Ovary (tissue), 9 donors: Measurements from ENCODE around the gene ADD1. TPM values are rescaled to one million over a fixed set of nuclear protein-coding genes. Genes with fewer than 3 reads are reported as not detected.

ENCODE experiments used
- DNase-seq, 5 donors: peaks; one replicate each; pipeline ENCODE4 v3.0.0-alpha.2; 2019 to 2020
- H3K27ac ChIP-seq, 2 donors: fragments of 200-600 bp; one replicate each; pipeline versions ENCODE4 v1.5.1 to v1.8.0; 2019 to 2022
- H3K27me3 ChIP-seq: fragments of 200-600 bp; one replicate; pipeline ENCODE4 v1.8.0; 2022
- H3K36me3 ChIP-seq: fragments of 200-600 bp; sonication (generic); one replicate; pipeline ENCODE4 v1.5.1; 2019
- H3K4me1 ChIP-seq: one replicate; pipeline ENCODE4 v1.8.1; 2013; ENCODE audit warnings: mild to moderate bottlenecking, moderate library complexity; ENCODE audit not compliant: insufficient read depth
- H3K4me3 ChIP-seq: fragments of 200-600 bp; sonication (generic); one replicate; pipeline ENCODE4 v1.5.1; 2017
- H3K9me3 ChIP-seq, 2 donors: fragments of 200-600 bp in 1 of 2; sonication (generic) in 1 of 2; one replicate each; pipeline versions ENCODE4 v1.5.1 to v1.8.1; 2013 to 2019; ENCODE audit warnings: mild to moderate bottlenecking in 1 of 2, moderate library complexity in 1 of 2
- EP300 ChIP-seq: sonication (generic); formaldehyde crosslinking; IDR thresholded peaks from one replicate; pipeline ENCODE4 v1.6.1; 2017; ENCODE audit warnings: antibody characterized with exemption
- POLR2A ChIP-seq: fragments of 450-650 bp; IDR thresholded peaks from one replicate; pipeline ENCODE4 v1.6.1; 2017; ENCODE audit warnings: antibody characterized with exemption, mild to moderate bottlenecking, moderate library complexity
- WGBS, 3 donors: extraction: QIAGEN DNeasy Blood & Tissue Kit in 1 of 3; methylation state at CpG; one replicate each; pipeline versions ENCODE4 v1.1.5 to v1.1.7; 2013 to 2017; 5-methylcytosine and 5-hydroxymethylcytosine counted together
- intact Hi-C, 4 donors: fragments of 100-400 bp; cut with DNase I; formaldehyde crosslinking; loops; one replicate each; pipeline versions ENCODE4 v1.11.0 to v1.15.1; 2022 to 2023
- polyA plus RNA-seq, 2 donors: library from polyadenylated mRNA; stranded (reverse); fragments of 200-250 nt in 1 of 2; fragments of 350-450 nt in 1 of 2; fragmentation: Illumina TruSeq in 1 of 2; extraction: RNeasy Lipid Tissue Mini Kit (QIAGEN cat#74804) in 1 of 2; gene quantifications; one replicate each; pipeline ENCODE4 v1.2.3, GENCODE V29; 2013 to 2014
- total RNA-seq, 7 donors: library from RNA; depleted of rRNA in 2 of 7; stranded (reverse); fragments of >200 nt in 2 of 7; fragmentation: NEBNext Ultra II Directional in 3 of 7; extraction: Animal tissue kit (Norgen Biotek cat#: 25700) in 3 of 7; gene quantifications; one replicate each; pipeline versions ENCODE4 v1.1.0 to v1.2.4, GENCODE V29; 2016 to 2023
- TF ChIP-seq, protein P1 (sequence below), 3 donors: fragments of 450-650 bp in 2 of 3; fragments of 200-600 bp in 1 of 3; IDR thresholded peaks; one replicate each; pipeline versions ENCODE4 v1.5.1 to v1.8.0; 2016 to 2022; ENCODE audit warnings: antibody characterized with exemption in 3 of 3, mild to moderate bottlenecking in 1 of 3
- donor health status: DM: no; HTN: no; CAD: no; lungs with moderate emphysema.
- donor health status: DM: no; HTN: no; CAD: no.
- donor health status: Bipolar disorder and iron deficiency.
- donor health status: DM: yes; HTN: yes; CAD: no.
- donor health status: DM: no; HTN: no; CAD: no.
- donor health status: DM: yes; HTN: yes; CAD: no.

Gene ADD1
- total and polyA plus RNA-seq, 9 donors: 166 to 447 (median 365) TPM

DNA sequence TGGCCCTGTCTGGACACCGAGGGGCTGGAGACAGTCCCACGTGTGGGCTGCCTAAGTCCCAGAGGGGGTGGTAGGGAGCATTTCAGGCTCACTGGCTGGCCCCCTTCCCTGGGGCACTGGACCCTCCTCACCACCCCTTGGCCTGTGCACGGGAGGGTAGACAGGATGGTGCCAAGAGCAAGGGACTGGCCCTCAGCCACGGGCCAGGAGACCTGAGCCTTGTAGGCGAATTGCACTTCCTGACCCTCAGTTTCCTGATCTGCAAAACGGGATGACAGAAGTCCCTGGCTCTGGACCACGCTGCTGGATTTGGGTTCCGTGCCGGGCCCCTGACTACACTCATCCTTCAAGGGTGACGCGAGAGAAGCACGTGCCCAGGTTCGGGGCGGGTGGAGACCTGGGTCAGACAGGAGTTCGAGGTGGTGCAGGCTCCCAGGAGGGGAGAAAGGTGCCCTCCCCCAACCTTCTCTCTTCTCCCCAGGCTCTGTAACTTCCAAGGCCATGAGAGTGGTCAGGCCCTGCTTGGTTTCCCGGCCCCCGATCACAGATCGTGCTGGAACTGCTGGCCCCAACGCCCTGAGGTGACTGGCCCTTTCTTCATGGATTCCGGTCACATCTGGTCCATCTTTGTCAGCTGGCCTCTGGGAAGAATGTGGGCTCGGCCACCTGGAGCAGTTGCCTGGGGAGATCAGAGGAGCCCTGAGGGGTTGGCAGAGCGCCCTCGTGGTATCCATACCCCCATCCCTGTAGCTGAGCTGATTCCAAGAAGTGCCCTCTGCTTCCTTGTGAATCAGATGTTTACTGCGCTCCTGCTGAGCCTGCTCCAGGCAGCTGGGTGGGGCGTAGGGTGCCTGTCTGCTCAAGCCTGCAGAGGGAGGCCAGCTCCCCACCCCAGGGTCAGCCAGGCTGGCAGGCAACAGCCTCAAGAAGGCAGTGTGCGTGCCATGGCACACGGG lies 47.5 kb upstream of the ADD1 start:
- Histone ChIP-seq H3K36me3 (no peaks in the 10 kb centered on the region), H3K9me3 (no peaks in the 10 kb centered on the region), H3K27ac (peak overlapping the region in 1 of 2 donors; percentile 15), H3K27me3 (no peaks in the 10 kb centered on the region), H3K4me3 (no peak overlapping the region), H3K4me1 (peaks cover 24% of the 10 kb centered on the region)
- 78 to 85% (median 78%) methylated on average over 27 of the region's 27 CpGs for WGBS, 3 donors
- intact Hi-C loops: no loop called here
- DNase-seq: peak; percentile 12 to 45 (median 34)
- TF ChIP-seq EP300 (no peak), POLR2A (no peak)
- TF ChIP-seq, protein P1, sequence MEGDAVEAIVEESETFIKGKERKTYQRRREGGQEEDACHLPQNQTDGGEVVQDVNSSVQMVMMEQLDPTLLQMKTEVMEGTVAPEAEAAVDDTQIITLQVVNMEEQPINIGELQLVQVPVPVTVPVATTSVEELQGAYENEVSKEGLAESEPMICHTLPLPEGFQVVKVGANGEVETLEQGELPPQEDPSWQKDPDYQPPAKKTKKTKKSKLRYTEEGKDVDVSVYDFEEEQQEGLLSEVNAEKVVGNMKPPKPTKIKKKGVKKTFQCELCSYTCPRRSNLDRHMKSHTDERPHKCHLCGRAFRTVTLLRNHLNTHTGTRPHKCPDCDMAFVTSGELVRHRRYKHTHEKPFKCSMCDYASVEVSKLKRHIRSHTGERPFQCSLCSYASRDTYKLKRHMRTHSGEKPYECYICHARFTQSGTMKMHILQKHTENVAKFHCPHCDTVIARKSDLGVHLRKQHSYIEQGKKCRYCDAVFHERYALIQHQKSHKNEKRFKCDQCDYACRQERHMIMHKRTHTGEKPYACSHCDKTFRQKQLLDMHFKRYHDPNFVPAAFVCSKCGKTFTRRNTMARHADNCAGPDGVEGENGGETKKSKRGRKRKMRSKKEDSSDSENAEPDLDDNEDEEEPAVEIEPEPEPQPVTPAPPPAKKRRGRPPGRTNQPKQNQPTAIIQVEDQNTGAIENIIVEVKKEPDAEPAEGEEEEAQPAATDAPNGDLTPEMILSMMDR (IDR thresholded peaks at IDR 0.05): no peak

DNA sequence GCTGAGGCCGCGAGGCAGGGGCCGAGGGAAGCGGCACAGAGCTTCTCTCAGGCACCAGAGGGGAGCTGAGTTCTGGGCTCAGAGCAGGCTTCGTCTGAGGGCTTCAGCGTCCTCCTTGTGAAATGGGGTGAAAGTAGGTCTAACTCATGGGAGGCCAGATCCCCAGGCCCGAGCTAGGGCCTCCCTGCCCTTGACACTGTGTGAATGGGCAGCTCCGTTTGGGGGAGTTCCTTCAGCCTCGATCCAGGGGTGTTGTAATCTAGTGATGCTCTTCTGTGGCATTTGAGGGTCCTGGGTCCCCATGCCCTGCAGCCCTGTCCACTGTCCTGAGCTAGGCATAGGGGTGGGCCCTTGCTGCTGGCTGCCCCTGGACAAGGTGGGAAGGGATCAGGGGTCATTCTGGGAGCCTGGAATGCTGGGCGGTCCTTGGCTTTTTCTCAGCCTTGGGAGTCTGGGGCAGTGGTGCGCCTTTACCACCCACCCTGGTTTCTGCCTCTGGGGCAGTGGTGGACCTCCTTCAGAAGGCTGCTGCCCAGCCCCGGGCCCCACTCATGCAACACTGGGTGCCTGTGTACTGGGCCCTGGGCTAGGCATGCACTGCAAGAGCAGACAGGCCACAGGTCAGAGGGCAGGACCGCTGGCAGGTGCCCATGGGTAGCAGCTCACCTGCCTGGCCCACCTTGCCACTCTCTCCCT lies 46.6 kb upstream of the ADD1 start:
- 81 to 84% (median 83%) methylated on average over 13 of the region's 13 CpGs for WGBS, 3 donors
- no peaks in the 10 kb centered on the region for H3K27me3 ChIP-seq
- H3K36me3 ChIP-seq: no peaks in the 10 kb centered on the region
- TF ChIP-seq, protein P1 (IDR thresholded peaks at IDR 0.05): no peak
- TF ChIP-seq EP300: no peak
- no peak for TF ChIP-seq POLR2A
- DNase-seq: peak in 4 of 5 donors; percentile 9 to 43 (median 24)
- intact Hi-C loops: no loop called here
- H3K4me3 ChIP-seq: no peak overlapping the region
- peak overlapping the region in 1 of 2 donors; percentile 15 for H3K27ac ChIP-seq
- H3K4me1 ChIP-seq: peaks cover 27% of the 10 kb centered on the region
- H3K9me3 ChIP-seq: no peaks in the 10 kb centered on the region

DNA sequence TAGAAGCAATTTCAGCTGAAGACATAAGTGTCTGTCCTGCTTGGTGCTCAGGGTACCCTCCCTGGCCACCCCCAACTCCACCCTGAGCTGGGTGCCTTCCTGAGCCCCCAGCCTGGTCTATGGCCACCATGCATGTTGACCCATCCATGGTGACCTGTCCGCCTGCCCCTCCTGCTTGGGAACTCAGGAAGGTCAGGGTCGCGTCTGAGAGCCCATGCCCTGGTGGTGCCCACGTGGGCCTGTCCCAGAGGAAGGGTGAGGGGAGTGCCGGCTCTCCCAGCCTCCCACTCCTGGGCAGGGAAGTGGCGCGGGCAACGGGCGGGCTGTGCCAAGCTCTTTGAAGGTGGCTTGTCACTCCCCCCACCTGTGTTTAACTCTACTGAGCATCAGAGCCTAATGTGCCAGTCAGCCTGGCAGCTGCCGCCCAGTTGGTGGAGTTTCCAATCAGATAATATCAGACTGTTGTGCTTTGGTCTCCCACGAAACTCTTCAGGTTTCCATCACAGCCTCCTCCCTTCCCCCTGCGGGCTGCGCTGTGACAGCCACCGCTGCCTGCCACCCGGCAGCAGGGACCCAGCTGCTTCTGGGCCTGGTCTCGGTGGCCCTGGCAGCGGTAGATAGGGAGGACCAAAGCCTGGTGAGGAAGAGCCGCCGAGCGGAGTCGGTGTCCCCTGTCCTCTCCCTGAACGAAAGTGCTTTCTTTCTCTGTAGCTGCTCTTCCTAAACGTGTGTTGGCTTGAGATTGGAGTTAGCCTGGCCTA lies 45.9 kb upstream of the ADD1 start:
- no peaks in the 10 kb centered on the region for H3K27me3 ChIP-seq
- no peak overlapping the region for H3K4me3 ChIP-seq
- DNase-seq: peak in 4 of 5 donors; percentile 11 to 31 (median 22)
- intact Hi-C loops: no loop called here
- H3K36me3 ChIP-seq: no peaks in the 10 kb centered on the region
- WGBS, 3 donors: 81 to 84% (median 84%) methylated on average over 22 to 23 of the region's 23 CpGs
- no peak for TF ChIP-seq EP300
- no peak for TF ChIP-seq POLR2A
- TF ChIP-seq, protein P1 (IDR thresholded peaks at IDR 0.05): no peak
- peaks cover 27% of the 10 kb centered on the region for H3K4me1 ChIP-seq
- H3K27ac ChIP-seq: peak overlapping the region in 1 of 2 donors; percentile 19
- no peaks in the 10 kb centered on the region for H3K9me3 ChIP-seq
